HepG2 (cell line): Measurements from ENCODE around the gene TAB3. TPM values are rescaled to one million over a fixed set of nuclear protein-coding genes. Genes with fewer than 3 reads are reported as not detected.

Experiments
- AHDC1 ChIP-seq: sonication (generic); formaldehyde crosslinking; IDR thresholded peaks from 2 replicates; pipeline ENCODE4 v1.5.1; 2020; ENCODE audit warnings: mild to moderate bottlenecking, missing genetic modification reagents, borderline replicate concordance
- DMAP1 ChIP-seq: IDR thresholded peaks from 2 replicates; pipeline ENCODE4 v1.6.1; 2016
- EP300 ChIP-seq, 3 experiments: sonication (generic) in 1 of 3; formaldehyde crosslinking in 1 of 3; IDR thresholded peaks; 2 replicates each; pipeline versions ENCODE4 v1.5.1 to v1.6.1; 2011 to 2020; ENCODE audit warnings: low read depth in 2 of 3, low read length in 2 of 3, borderline replicate concordance in 1 of 3, improper control_type of control experiment in 1 of 3, mild to moderate bottlenecking in 1 of 3, missing genetic modification reagents in 1 of 3, moderate library complexity in 1 of 3
- FOXO4 ChIP-seq: sonication (generic); formaldehyde crosslinking; conservative IDR thresholded peaks from 2 replicates; pipeline ENCODE4 v1.8.1; 2023; ENCODE audit warnings: missing genetic modification reagents
- HIC2 ChIP-seq: sonication (generic); formaldehyde crosslinking; IDR thresholded peaks from 2 replicates; pipeline ENCODE4 v1.9.0; 2022; ENCODE audit warnings: low read depth, missing genetic modification reagents
- JUNB ChIP-seq: sonication (generic); formaldehyde crosslinking; IDR thresholded peaks from 2 replicates; pipeline ENCODE4 v1.8.0; 2022; ENCODE audit warnings: missing genetic modification reagents, mild to moderate bottlenecking, borderline replicate concordance
- KDM6A ChIP-seq: IDR thresholded peaks from 2 replicates; pipeline ENCODE4 v1.6.1; 2016; ENCODE audit warnings: low read depth
- RBM22 ChIP-seq: fragments of 200-400 bp; formaldehyde crosslinking; optimal IDR thresholded peaks from 2 replicates; pipeline ENCODE3; 2017; ENCODE audit warnings: mild to moderate bottlenecking, low read length, moderate library complexity
- ZBTB1 ChIP-seq: sonication (generic); formaldehyde crosslinking; IDR thresholded peaks from 2 replicates; pipeline ENCODE4 v1.4.0; 2020; ENCODE audit warnings: missing genetic modification reagents, borderline replicate concordance
- ZBTB3 ChIP-seq: sonication (generic); formaldehyde crosslinking; IDR thresholded peaks from 2 replicates; pipeline ENCODE4 v1.4.0; 2020; ENCODE audit warnings: low read depth, mild to moderate bottlenecking, moderate library complexity, missing genetic modification reagents, borderline replicate concordance
- ZNF331 ChIP-seq: sonication (generic); formaldehyde crosslinking; IDR thresholded peaks from 2 replicates; pipeline ENCODE4 v1.4.0; 2020; ENCODE audit warnings: missing genetic modification reagents
- ZNF614 ChIP-seq: IDR thresholded peaks from 2 replicates; pipeline ENCODE4 v1.6.1; 2018; ENCODE audit warnings: missing biosample characterization, missing genetic modification reagents, inconsistent platforms, borderline replicate concordance
- ZNF687 ChIP-seq: sonication (generic); formaldehyde crosslinking; IDR thresholded peaks from 2 replicates; pipeline ENCODE4 v1.5.1; 2020; ENCODE audit warnings: mild to moderate bottlenecking, missing genetic modification reagents, moderate library complexity
- ZNF83 ChIP-seq: sonication (generic); formaldehyde crosslinking; IDR thresholded peaks from 2 replicates; pipeline ENCODE4 v1.4.0; 2020; ENCODE audit warnings: missing genetic modification reagents, mild to moderate bottlenecking, borderline replicate concordance
- polyA plus RNA-seq, 8 experiments: library from polyadenylated mRNA; depleted of rRNA in 3 of 8; stranded (reverse) in 7 of 8; unstranded in 1 of 8; fragments of >200 nt; fragmentation: Illumina TruSeq in 4 of 8; extraction: Trizol in 4 of 8; gene quantifications; 2 replicates each; pipeline versions ENCODE4 v1.2.1 to v1.2.3, GENCODE V29; 2011 to 2016; ENCODE audit warnings: low read depth in 4 of 8, missing spikeins in 1 of 8, mixed read lengths in 1 of 8; ENCODE audit not compliant: insufficient read depth in 1 of 8
- total RNA-seq, 5 experiments: library from RNA; depleted of rRNA; stranded (reverse); fragments of >200 nt; fragmentation: Illumina TruSeq; extraction: Trizol; gene quantifications; 2 replicates each; pipeline ENCODE4 v1.2.3, GENCODE V29; 2016; ENCODE audit warnings: low read depth in 1 of 5
- TF ChIP-seq, protein P1 (sequence below): sonication (generic); formaldehyde crosslinking; IDR thresholded peaks from 2 replicates; pipeline ENCODE4 v1.4.0; 2020; ENCODE audit warnings: missing genetic modification reagents; ENCODE audit errors: not compliant biosample characterization

TAB3 gene
- total and polyA plus RNA-seq, 2 of the 13 experiments (the other 11 are each of a cell fraction or from before 2014, with no cell fraction given) = 27.2 to 59.8 TPM

DNA sequence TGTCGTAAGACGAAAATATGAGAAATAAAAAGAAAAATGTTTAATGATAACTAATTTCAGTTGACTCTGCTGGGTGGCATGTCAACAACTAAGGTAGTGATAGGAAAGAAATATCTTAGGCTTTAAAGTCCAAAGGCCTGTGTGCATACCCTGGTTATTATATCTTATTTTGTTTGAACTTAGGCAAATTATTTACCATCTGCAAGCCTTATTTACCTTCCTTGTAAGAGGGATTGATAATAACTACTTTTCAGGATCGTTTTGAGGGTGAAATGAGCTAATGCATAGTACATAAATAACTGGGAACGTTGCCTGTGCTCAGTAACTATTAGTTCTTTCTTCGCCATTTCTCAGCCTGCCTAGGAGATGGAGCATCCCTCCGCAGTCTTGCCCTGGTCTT is 41.6 kb upstream of the TAB3 start (continued):
- peak; percentile 47; the same call in 1 of the 2 replicates for TF ChIP-seq AHDC1 (CRISPR knock-in tag)
- TF ChIP-seq HIC2 (CRISPR knock-in tag) = no peak
- no peak for TF ChIP-seq ZBTB1 (CRISPR knock-in tag)
- TF ChIP-seq DMAP1 (CRISPR knock-in tag) = no peak
- TF ChIP-seq ZNF331 = no peak
- TF ChIP-seq RBM22 = no peak
- no peak for TF ChIP-seq ZBTB3
- TF ChIP-seq ZNF687 (CRISPR knock-in tag) = no peak
- TF ChIP-seq ZNF614 = no peak
- TF ChIP-seq KDM6A (CRISPR knock-in tag) = 0 out of 2 replicates have a peak, but pooled peaks have one; percentile 55
- peak in 1 of 2 experiments; percentile 77; a peak in 2 of 4 replicates for TF ChIP-seq EP300 (IDR thresholded peaks at IDR 0.05; ENCODE audit: low read depth in 2 of 2, low read length in 2 of 2)
- no peak for TF ChIP-seq EP300 (CRISPR knock-in tag; IDR thresholded peaks at IDR 0.05; ENCODE audit: borderline replicate concordance)
- TF ChIP-seq ZNF83 (CRISPR knock-in tag) = no peak
- TF ChIP-seq, protein P1, sequence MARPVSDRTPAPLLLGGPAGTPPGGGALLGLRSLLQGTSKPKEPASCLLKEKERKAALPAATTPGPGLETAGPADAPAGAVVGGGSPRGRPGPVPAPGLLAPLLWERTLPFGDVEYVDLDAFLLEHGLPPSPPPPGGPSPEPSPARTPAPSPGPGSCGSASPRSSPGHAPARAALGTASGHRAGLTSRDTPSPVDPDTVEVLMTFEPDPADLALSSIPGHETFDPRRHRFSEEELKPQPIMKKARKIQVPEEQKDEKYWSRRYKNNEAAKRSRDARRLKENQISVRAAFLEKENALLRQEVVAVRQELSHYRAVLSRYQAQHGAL (CRISPR knock-in tag) = no peak
- TF ChIP-seq JUNB (CRISPR knock-in tag) = no peak
- TF ChIP-seq FOXO4 = no peak
